ES-I3 (cell line): ENCODE data around the gene VSNL1.

Experiments
- H3K36me3 ChIP-seq: 2 replicates; pipeline ENCODE4 v1.6.1; 2013; ENCODE audit warnings: mild to moderate bottlenecking, low read length, control low read depth, moderate library complexity; ENCODE audit not compliant: insufficient read depth
- H3K4me1 ChIP-seq: 2 replicates; pipeline ENCODE4 v1.6.1; 2013; ENCODE audit warnings: mild to moderate bottlenecking, control low read depth, low read length; ENCODE audit not compliant: insufficient read depth
- H3K9ac ChIP-seq: 2 replicates; pipeline ENCODE4 v1.6.1; 2013; ENCODE audit warnings: low read depth, mild to moderate bottlenecking, low read length, moderate library complexity
- H3K9me3 ChIP-seq: 2 replicates; pipeline ENCODE4 v1.6.1; 2013; ENCODE audit warnings: mild to moderate bottlenecking, low read length, moderate library complexity; ENCODE audit not compliant: control insufficient read depth, insufficient read depth

Gene VSNL1

DNA sequence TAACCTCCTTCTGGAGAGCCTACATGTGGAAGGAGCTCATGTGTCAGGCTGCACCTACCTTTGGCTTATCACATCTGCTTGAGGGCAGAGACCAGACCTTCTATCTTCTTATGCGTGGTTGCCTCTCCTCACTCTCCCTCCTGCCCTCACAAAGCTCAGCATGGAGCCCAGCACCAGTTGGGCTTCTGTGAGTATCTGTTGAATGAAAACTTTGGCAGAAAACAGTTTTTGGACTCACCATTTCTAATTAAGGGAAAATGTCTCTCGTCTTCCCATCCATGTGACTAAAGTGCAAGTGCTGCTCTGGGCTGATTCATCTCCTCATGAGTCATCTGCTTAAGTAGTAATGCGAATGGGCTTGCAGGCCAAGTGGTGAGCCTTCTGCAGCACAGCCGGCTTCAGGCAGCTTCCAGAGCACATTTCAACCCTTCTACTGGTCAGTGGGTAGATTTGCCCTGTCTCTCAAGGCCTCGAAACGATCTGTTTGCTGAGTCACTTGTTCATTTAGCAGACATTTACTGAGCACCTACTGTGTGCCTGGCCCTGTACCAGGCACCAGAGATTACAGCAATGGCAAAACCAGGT, 102.6 kb downstream of the VSNL1 start:
- no peaks in the 10 kb centered on the region for H3K36me3 ChIP-seq
- H3K4me1 ChIP-seq, result peaks cover 34% of the 10 kb centered on the region
- H3K9ac ChIP-seq, result no peak overlapping the region
- H3K9me3 ChIP-seq, result no peaks in the 10 kb centered on the region

DNA sequence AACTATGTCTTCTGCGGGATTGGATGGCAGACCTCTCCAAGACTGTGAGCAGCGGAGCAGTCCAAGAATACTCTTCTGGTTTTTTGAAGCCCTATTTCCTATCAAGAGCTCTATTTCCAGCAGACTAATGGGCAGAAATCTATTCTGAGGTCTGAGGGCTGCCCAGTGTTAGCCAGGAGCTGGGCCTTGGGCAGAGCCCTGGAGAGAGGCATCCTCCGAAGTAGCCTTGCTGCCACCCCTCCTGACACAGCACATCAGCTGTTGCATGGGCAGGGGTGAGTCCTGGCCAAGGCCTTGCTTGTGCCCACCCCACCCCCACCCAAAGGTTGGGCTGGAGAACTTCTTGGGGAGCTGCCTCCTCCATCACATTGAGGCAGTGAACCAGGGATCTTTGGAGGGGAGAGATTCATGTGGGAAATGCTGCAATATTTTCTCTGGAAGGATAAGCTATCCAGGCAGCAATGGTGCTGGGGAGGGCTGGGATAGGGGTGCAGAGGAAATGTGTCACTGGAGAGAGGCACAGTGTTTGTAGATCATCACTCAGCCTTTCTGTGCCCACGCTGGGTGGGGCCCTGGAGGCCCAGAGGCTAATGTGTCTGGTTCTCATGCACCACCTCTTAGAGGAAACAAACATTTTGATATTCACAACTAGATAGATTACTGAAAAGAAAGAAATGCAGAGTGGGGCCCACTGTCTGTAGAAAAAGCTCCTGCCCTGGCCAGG, 104.7 kb downstream of the VSNL1 start:
- peaks cover 34% of the 10 kb centered on the region for H3K4me1 ChIP-seq
- no peaks in the 10 kb centered on the region for H3K36me3 ChIP-seq
- no peaks in the 10 kb centered on the region for H3K9me3 ChIP-seq
- H3K9ac ChIP-seq, result no peak overlapping the region

DNA sequence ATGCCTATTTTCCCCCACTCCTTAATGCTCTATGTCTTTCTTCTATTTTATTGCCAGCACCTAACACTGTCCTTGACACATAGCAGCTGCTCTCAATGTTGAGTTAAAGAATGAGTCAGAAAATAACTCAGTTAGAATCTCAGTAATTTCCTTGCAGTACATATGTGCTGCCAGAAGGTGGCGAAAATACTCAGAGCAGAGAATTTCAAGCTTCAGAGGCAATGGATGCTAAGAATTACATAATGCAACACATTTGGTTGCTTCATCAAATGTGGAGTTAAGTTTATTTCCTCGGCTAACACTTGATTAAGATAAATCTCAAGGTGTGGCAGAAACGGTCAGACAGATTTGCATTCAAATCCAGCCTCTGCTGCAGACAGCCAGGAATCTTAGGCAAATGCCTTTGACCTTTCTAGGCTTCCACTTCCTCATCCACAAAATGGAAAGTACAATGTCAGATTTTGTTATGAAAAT, 105.6 kb downstream of the VSNL1 start:
- Histone ChIP-seq H3K36me3 (peaks cover 3% of the 10 kb centered on the region; the same call in 1 of the 2 replicates), H3K4me1 (peaks cover 34% of the 10 kb centered on the region), H3K9me3 (no peaks in the 10 kb centered on the region), H3K9ac (no peak overlapping the region)

DNA sequence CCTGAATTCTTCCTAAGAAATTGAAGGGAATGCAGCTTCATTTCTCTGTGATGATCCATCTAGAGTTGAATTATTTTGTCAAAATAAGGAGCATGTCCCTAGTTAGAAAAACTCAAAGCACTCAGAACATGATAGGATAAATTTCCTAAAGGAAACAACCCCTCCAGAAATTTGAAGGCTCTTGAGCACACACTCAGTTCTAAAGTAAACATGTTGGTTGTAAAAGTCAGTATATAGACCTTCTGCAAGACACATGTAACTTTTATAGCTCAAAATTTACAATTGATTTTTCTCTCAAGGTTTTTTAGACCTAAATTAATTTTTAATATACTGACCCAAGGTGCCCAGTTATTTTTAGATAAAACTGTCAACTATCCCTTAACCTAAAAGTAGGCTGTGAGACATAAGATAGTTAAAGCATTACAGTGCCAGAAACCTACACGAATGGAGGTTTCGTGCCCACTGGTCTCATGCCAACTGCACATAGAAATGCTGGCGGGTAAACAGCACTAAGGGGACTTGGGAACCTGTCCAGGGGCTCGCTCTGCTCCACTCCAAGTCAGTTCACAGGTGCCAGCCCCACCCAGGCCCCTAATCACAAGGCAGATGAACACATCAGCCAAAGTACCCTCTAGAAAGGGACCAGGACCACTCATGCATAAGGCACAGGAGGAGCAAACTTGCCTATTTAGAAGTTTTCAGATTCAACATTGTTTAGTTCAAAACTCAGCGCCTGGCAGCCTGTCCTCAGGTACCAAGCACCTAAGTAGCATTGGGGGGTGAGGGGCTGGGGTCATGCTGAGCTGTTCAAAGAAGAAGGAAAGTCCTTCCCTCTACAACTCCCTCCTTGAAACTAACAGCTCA, 106.6 kb downstream of the VSNL1 start:
- Histone ChIP-seq H3K4me1 (peaks cover 34% of the 10 kb centered on the region), H3K9ac (no peak overlapping the region), H3K36me3 (peaks cover 4% of the 10 kb centered on the region; the same call in 1 of the 2 replicates), H3K9me3 (no peaks in the 10 kb centered on the region)

- Histone ChIP-seq H3K36me3 (peaks cover 7% of the 10 kb centered on the region; the same call in 1 of the 2 replicates), H3K9me3 (no peaks in the 10 kb centered on the region), H3K9ac (no peak overlapping the region), H3K4me1 (peaks cover 24% of the 10 kb centered on the region)
These were observed 108.1 kb downstream of the VSNL1 start for GRCh38 chr2:17648581-17648980.

- H3K4me1 ChIP-seq, result peaks cover 21% of the 10 kb centered on the region
- H3K9ac ChIP-seq, result no peak overlapping the region
- no peaks in the 10 kb centered on the region for H3K9me3 ChIP-seq
- peaks cover 7% of the 10 kb centered on the region; the same call in 1 of the 2 replicates for H3K36me3 ChIP-seq
These were observed 108.5 kb downstream of the VSNL1 start for GRCh38 chr2:17649026-17649425.

DNA sequence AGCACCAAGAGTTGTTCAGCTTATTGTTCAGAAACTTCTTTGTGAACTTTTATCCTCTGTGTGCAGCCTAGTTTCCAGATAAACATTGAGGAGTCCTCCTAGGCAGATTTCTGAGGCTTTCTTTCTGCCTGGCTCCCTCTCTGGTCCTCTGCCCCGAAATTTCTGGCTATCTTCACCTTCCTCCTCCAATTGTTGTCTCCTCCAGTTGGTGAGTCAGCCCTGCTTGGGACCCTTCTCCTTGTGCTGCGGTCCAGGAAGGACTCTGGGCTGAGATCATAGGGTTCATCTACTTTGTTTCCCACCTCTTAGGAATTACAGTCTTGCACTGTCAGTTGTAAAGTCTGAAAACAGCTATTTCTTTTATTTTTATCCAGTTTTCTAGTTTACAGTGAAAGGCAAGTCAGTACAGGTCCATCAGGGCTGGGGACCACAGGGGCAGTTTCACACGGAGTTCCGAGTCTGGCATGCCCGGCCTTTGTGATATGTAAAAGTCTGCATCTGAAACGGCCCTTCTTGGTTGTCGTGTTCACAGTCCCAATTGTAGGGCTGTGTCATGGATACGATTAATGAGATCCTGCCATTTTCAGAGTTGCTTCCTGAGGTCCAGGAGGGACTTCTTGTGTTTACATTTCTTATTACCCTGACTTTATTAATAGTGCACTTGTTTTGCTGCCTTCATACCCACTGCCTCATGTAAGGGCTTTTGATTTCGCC, 112.3 kb downstream of the VSNL1 start:
- Histone ChIP-seq H3K9me3 (no peaks in the 10 kb centered on the region), H3K9ac (no peak overlapping the region), H3K36me3 (peaks cover 7% of the 10 kb centered on the region; the same call in 1 of the 2 replicates), H3K4me1 (no peaks in the 10 kb centered on the region; the same call in 1 of the 2 replicates)

DNA sequence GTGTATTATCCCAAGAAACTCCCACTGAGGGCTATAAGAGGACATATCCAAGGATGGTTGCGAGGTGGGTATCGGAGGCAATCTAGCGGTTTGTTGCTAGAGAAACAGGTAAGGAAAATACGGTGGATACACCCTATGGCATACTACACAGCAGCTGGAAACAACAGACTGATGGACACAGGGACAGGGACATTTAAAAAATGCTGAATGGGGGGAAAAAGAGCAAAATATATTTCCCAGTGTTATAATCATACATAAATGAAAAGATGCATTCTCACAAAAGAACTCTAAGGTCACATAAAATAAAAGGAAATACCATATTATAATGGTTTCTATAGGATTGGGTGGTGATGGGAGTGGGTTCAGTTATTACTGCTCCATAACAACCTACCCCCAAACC, 117.3 kb downstream of the VSNL1 start:
- Histone ChIP-seq H3K36me3 (peaks cover 5% of the 10 kb centered on the region; the same call in 1 of the 2 replicates), H3K4me1 (no peaks in the 10 kb centered on the region; the same call in 1 of the 2 replicates), H3K9ac (no peak overlapping the region), H3K9me3 (no peaks in the 10 kb centered on the region)

DNA sequence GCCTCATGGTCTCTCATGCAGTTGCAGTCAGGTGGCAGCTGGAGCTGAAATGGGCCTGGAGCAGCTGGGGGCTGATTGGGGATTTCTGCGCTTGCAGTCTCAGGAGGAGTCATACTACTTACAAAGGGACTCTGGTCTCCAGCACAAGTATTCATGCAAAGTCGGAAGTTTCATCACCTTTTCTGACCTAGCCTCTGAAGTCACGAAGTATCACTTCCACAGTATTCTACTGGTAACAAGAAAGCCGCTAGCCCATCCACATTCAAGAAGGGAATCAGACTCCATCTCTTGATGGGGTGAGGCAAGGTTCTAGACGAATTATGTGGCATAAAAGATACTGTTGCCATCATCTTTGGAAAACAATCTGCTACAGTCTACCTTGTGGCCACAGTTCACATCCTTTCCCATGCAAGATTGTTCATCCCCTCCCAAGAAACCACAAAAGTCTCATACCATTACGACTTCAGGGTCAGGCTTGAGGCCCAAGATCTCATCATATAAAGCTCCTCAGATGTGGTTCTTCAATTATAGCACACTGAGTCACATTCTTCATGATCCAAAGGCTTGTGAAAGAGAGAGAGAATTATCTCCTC, 117.9 kb downstream of the VSNL1 start:
- H3K9me3 ChIP-seq, result no peaks in the 10 kb centered on the region
- H3K9ac ChIP-seq, result no peak overlapping the region
- H3K36me3 ChIP-seq, result peaks cover 4% of the 10 kb centered on the region; the same call in 1 of the 2 replicates
- no peaks in the 10 kb centered on the region for H3K4me1 ChIP-seq

- Histone ChIP-seq H3K4me1 (no peaks in the 10 kb centered on the region), H3K36me3 (peaks cover 4% of the 10 kb centered on the region; the same call in 1 of the 2 replicates), H3K9ac (no peak overlapping the region), H3K9me3 (no peaks in the 10 kb centered on the region)
These were observed 119.7 kb downstream of the VSNL1 start for GRCh38 chr2:17660219-17660618.

GRCh38 chr2:17661460-17661859, 121.0 kb downstream of the VSNL1 start:
- Histone ChIP-seq H3K9me3 (no peaks in the 10 kb centered on the region), H3K4me1 (no peaks in the 10 kb centered on the region), H3K9ac (no peak overlapping the region), H3K36me3 (peaks cover 4% of the 10 kb centered on the region; the same call in 1 of the 2 replicates)

GRCh38 chr2:17662723-17663122, 122.2 kb downstream of the VSNL1 start:
- Histone ChIP-seq H3K36me3 (peaks cover 6% of the 10 kb centered on the region; the same call in 1 of the 2 replicates), H3K4me1 (no peaks in the 10 kb centered on the region), H3K9me3 (no peaks in the 10 kb centered on the region), H3K9ac (no peak overlapping the region)

GRCh38 chr2:17664534-17664933, 124.0 kb downstream of the VSNL1 start:
- Histone ChIP-seq H3K9me3 (no peaks in the 10 kb centered on the region), H3K36me3 (peaks cover 11% of the 10 kb centered on the region)

More at GRCh38 chr2:17664534-17664933, 124.0 kb downstream of the VSNL1 start:
- Histone ChIP-seq H3K9ac (no peak overlapping the region), H3K4me1 (no peaks in the 10 kb centered on the region)
